ENCODE results near the gene RCC2.

RCC2 gene

DNA sequence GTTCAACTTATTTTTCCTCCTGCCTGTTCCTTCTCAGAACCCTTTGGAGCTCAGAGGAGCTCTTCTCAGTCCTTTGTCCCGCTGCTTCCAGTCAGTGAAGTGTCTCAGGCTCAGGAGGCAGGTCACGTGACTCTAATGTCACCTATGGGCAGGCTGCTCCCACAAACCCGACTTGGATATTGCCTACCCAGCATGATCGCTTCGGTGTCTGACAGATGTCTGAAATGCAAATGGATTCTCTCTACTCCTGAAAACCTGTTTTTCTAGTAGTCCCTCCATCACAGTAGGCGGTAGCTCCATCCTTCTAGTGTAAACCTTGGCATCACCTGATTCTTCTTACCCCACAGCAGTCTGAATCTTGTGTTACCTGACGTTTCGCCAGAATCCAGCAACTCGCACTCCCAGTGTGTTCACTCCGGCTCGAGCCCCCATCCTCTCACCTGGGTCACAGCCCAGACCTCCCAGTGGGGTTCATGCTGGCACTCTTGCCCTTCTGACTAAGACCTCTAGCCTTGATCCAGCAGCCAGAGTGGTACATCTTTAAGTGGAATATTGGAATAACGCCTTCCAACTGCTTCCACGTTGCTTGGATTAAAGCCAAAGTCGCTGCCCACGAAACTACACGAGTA lies 62.0 kb downstream of the RCC2 start:
- no peak for DNase-seq

DNA sequence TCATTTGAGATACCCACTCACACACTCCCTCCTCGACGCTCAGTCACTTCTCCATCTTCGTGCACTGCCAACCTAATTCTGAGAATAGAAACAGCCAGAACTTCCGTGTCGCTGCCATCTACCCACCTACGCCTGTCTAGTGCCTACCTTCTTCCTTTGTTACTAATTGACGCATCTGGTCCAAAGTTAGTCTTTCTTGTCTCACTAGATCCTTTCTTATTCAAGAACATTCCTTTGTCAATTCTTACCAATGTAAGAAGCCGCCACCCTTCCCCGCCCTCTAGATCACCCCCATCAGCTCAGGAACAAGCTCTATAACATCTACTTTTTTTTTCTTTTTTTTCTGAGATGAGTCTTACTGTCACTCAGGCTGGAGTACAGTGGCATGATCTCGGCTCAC lies 63.8 kb downstream of the RCC2 start:
- peak in 1 of 56 donors; percentile 21 for DNase-seq

DNA sequence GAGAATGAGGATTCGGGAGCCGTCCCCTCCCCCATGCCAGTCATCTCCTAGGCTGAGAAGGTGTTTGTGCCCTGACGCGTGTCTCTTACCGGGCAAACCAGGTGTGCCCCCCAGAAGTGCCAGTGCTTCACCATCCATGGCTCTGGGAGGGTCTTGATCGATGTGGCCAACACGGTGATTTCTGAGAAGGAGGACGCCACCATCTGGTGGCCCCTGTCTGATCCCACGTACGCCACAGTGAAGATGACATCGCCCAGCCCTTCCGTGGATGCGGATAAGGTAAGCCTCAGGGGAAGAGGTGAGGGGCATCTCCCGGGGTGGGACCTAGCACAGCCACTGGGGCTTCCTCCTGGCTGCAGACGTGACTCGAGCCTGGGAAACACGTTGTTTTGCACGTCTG lies 66.5 kb downstream of the RCC2 start:
- no peak for DNase-seq

DNA sequence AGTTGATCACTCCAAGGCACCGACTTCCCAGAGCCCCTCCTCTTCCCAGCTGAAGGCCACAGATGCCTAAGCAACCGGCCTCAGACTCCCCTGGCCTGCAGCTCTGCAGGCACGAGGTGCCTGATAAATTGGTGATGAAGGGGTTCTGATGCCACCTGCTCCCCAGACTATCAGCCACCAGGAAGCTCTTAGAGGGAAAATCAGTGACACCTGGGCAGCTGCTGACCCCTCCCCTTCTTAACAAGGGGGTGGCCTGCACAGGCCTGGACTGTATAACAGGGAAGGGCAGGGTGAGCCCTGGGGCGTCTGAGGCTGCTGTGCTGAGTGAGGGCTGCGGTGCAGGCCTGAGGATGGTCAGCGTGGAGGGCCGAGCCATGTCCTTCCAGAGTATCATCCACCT lies 67.6 kb downstream of the RCC2 start, which contains the start of gene PADI6:
Gene PADI6 (plus strand): TSS at position 301 of the 400 bp plus-strand sequence. CDS start 50 bp downstream, at position 351.
- DNase-seq: no peak

DNA sequence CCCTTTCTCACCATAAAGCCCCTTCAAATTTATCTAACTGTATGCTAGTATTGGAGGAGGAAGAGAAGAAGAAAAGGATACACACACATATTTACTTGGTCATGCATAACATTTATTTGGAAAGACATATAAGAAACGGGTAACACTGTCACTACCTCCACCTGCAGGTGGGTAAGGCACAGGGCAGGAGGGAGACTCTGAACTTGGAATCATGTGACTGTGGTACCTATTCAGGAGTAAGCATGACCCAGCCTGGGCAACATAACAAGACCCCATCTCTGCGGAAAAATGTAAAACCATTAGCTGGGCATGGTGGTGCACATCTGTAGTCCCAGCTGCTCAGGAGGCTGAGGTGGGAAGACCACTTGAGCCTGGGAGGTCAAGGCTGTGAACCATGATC lies 68.9 kb downstream of the RCC2 start:
- DNase-seq: no peak

DNA sequence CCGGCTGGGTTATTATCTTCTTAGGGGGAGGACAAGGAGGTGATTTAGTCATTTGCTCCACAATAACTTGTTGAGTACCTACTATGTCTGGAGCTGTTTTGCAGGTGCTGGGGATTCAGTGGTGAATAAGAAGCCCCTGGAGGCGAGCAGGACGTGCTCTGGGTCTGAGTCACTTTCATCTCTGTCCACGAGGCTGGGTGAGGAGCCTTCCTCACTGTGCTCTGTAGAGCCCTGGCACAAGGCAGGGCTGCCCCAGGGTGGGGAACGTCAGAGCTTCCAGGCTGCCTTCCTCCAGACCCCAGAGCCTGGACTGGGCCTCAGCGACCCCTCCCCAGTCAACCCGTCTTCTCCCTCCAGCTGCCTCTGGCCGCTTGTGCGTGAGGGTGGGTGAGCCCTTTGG lies 70.0 kb downstream of the RCC2 start:
- DNase-seq: no peak

DNA sequence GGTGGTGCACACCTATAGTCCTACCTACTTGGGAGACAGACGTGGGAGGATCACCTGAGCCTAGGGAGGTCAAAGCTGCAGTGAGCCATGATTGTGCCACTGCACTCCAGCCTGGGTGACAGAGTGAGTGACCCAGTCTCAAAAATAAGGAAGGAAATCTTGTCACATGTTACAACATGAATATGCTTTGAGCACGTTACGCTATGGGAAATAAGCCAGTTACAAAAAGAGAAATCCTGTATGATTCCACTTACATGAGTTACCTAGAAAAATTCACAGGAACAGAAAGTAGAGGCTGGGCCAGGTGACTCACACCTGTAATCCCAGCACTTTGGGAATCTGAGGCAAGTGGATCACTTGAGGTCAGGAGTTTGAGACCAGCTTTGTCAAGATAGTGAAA lies 74.2 kb downstream of the RCC2 start:
- no peak for DNase-seq

DNA sequence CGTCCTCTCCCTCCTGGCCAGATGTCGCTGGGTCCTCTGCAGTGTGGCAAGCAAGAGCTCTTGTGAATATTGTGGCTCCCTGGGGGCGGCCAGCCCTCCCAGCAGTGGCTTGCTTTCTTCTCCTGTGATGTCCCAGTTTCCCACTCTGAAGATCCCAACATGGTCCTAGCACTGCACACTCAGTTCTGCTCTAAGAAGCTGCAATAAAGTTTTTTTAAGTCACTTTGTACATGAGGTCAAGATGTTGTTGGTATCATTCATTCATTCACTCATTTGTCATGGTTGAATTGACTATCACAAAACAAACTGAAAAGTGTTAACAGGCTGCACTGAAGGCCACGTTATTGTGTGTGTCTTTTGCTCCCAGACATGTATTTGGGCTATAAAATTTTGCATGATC lies 75.7 kb downstream of the RCC2 start:
- no peak for DNase-seq

DNA sequence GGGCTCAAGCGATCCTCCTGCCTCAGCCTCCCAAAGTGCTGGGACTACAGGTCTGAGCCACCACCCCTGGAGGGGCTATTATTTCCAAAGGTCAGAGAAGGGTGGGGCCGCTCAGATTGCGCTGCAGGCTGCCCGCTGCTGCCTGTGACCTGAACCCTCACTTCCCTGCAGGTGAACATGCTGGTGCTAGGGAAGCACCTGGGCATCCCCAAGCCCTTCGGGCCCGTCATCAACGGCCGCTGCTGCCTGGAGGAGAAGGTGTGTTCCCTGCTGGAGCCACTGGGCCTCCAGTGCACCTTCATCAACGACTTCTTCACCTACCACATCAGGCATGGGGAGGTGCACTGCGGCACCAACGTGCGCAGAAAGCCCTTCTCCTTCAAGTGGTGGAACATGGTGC lies 76.1 kb downstream of the RCC2 start:
- no peak for DNase-seq

DNA sequence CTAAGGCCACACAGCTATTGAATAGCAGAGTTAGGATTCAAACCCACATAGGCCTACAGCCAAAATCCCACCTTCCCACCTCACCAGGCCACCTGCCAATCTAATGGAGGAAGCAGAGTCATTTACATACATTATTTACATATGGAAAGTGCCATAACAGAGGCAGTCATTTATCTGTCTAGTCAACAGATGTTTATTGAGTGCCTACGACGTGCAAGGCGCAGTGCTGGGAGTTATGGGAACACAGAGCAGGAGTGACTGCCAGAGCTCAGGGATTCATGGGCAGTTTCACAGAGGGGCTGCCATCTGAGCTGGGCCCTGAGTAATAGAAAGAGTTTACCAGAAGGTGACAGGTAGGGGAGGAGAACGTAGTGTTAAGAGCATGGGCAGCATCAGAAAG lies 77.8 kb downstream of the RCC2 start:
- no peak for DNase-seq

DNA sequence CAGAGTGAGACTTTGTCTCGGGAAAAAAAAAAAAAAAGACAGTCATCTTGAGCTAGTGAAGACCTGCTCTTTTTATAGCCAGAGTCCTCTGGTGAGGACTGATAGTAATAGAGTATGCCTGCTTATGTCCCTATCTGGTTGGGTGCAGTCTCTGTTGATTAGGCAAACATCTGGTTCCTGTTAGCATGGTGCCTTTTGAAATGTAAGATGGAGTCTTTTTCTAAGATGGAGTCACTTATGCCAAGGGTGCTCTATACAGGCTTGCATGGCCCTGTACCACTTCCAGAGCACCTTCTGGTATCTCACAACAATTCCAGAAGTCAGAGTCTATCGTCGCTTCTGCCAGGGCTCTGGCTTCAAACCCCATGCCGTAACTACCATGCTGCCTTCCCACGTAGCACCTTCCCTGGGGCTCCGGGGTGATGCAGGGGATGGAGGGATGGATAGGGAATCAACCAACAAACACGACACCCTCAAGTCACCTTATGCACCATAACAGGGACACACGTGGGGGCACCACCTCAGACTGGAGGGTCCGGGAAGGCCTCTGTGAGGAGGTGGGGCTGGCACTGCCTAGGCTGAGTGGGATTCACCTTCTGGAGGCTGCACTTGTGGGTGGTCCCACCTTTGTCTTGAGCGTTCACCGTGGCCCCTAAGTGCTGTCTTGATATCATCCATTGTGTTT lies 79.1 kb downstream of the RCC2 start:
- no peak for DNase-seq

DNA sequence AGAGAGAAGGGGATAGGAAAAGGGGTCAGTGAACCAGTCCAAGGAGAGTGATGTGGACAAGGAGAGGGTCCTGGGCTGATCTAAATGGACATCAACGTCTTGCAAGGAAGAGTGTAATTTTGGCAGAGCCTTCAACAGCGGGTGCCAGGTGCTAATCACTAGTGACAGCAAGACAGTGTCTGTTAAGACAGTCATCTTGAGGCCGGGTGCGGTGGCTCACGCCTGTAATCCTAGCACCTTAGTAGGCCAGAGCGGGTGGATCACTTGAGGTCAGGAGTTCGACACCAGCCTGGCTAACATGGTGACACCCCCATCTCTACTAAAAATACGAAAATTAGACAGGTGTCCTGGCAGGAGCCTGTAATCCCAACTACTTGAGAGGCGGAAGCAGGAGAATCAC lies 79.7 kb downstream of the RCC2 start:
- DNase-seq: no peak

DNA sequence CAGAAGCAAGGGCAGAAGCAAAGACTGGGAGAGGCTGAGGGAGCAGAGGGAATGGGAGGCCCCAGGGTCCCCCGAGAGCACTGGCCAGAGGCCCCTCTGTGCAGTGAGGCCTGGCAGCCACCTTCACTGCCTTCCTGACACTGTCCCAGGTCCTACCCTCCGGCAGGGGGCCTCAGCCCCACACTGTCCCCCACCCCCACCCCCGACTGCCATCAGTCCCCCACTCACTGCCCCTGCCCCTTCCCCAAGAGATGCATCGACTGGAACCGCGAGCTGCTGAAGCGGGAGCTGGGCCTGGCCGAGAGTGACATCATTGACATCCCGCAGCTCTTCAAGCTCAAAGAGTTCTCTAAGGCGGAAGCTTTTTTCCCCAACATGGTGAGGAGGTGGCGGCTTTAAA lies 80.4 kb downstream of the RCC2 start:
- DNase-seq: no peak

DNA sequence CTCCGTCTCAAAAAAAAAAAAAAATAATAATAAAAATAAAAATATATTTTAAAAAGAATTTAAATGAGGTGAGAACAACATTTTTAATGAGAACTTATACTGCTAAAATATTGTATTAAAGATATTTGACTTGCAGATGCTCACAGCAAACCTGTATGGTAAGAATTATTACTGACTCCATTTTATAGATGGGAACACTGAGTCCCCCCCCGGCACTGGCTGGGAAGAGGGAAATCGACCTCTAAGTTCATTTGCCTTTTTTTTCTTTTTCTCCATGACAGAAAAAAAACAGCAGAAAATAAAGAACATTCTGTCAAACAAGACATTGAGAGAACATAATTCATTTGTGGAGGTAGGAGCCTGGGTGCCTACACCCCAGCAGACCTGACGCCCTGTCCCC lies 80.9 kb downstream of the RCC2 start:
- no peak for DNase-seq
